ENCODE results near the gene ITSN2. TPM values are rescaled to one million over a fixed set of nuclear protein-coding genes. Genes with fewer than 3 reads are reported as not detected.
A peak's percentile ranks its signal among the peaks of the same experiment; 100 is the strongest.

Gene ITSN2
- total RNA-seq, 6 experiments from 2014 or later: 22.6 to 34.1 (median 28.9) TPM

GRCh38 chr2:24380820-24381219, 20.5 kb upstream of the ITSN2 start:
- ATAC-seq (peak in 1 of 4 donors; percentile 21), DNase-seq (peak in 1 of 3 donors; percentile 9)
- intact Hi-C loops (cut with DNase I): loop anchor here in 1 of 2 donors (10.0 kb wide), 1 partner anchor 156 kb away; no protein-coding TSS in a partner anchor
- no peak for TF ChIP-seq POLR2A (IDR thresholded peaks at IDR 0.05)
- no peak for TF ChIP-seq CTCF (IDR thresholded peaks at IDR 0.05)
- Histone ChIP-seq H3K27ac (no peak overlapping the region), H3K27me3 (no peaks in the 10 kb centered on the region), H3K4me1 (no peaks in the 10 kb centered on the region), H3K4me3 (no peak overlapping the region), H3K9me3 (no peaks in the 10 kb centered on the region), H3K36me3 (no peaks in the 10 kb centered on the region)
- 62% methylated on average over 2 of the region's 2 CpGs for WGBS (ENCODE audit: insufficient coverage, low coverage, low lambda C conversion rate, missing lambda C conversion rate)

- H3K4me1 ChIP-seq: no peaks in the 10 kb centered on the region
- no peak overlapping the region for H3K27ac ChIP-seq
- intact Hi-C loops (cut with DNase I): no loop called here
- H3K4me3 ChIP-seq: no peak overlapping the region
- WGBS (ENCODE audit: insufficient coverage, low coverage, low lambda C conversion rate, missing lambda C conversion rate): 42% methylated on average over 3 of the region's 8 CpGs
- TF ChIP-seq POLR2A (IDR thresholded peaks at IDR 0.05): no peak
- no peak for TF ChIP-seq CTCF (IDR thresholded peaks at IDR 0.05)
- H3K36me3 ChIP-seq: no peaks in the 10 kb centered on the region
- DNase-seq: peak in 1 of 3 donors; percentile 6
- H3K27me3 ChIP-seq: no peaks in the 10 kb centered on the region
- no peaks in the 10 kb centered on the region for H3K9me3 ChIP-seq
- ATAC-seq: no peak
Observed at GRCh38 chr2:24375349-24376087, 15.2 kb upstream of the ITSN2 start.

DNA sequence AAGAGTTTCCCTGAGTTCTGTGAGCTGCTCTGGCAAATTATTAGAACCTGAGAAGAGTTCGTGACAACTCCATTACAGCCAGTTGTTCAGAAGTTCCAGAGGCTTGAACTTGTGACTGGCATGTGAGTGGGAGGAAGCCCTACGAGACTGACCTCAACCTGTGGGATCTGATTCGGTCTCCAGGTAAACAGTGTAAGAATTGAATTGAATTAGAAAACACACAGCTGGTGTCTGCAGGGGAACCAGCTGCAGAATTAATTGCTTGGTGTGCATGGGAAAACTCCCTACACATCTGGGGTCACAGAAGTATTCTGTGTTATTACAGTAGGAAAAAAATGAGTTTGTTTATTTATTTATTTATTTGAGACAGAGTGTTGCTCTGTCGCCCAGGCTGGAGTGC, 14.0 kb upstream of the ITSN2 start:
- Histone ChIP-seq H3K9me3 (no peaks in the 10 kb centered on the region), H3K4me3 (no peak overlapping the region), H3K4me1 (no peaks in the 10 kb centered on the region), H3K27ac (no peak overlapping the region), H3K27me3 (no peaks in the 10 kb centered on the region), H3K36me3 (no peaks in the 10 kb centered on the region)
- TF ChIP-seq POLR2A (IDR thresholded peaks at IDR 0.05) (no peak), CTCF (IDR thresholded peaks at IDR 0.05) (no peak)
- intact Hi-C loops (cut with DNase I): no loop called here
- ATAC-seq: no peak
- no peak for DNase-seq
- WGBS (ENCODE audit: insufficient coverage, low coverage, low lambda C conversion rate, missing lambda C conversion rate): 33% methylated on average over 3 of the region's 4 CpGs

DNA sequence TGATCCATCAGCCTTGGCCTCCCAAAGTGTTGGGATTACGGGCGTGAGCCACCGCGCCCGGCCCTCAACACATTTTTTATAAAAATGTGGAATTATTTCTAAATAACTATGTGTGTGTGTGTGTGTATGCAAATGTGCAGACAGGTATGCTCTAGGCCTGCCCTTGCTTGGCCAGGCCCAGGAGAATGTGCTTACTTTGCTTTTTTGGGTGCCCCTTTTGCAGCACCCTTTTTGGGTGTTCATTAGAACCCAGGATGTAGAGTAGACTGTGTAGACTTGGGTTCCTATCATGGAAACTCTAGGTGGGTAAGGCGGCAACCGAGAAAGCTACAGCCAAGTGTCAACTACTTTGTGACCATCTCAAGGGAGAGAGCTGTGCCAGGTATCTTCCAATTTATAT, 11.7 kb upstream of the ITSN2 start:
- Histone ChIP-seq H3K36me3 (no peaks in the 10 kb centered on the region), H3K4me3 (no peak overlapping the region), H3K27me3 (no peaks in the 10 kb centered on the region), H3K9me3 (no peaks in the 10 kb centered on the region), H3K4me1 (no peaks in the 10 kb centered on the region), H3K27ac (no peak overlapping the region)
- 83% methylated on average over 6 of the region's 7 CpGs for WGBS (ENCODE audit: insufficient coverage, low coverage, low lambda C conversion rate, missing lambda C conversion rate)
- intact Hi-C loops (cut with DNase I): no loop called here
- TF ChIP-seq POLR2A (IDR thresholded peaks at IDR 0.05) (no peak), CTCF (IDR thresholded peaks at IDR 0.05) (no peak)
- no peak for ATAC-seq
- DNase-seq: no peak

Data from right lobe of liver (tissue), 6 donors.